HepG2 (cell line): ENCODE data around the gene SIRT7. TPM values are rescaled to one million over a fixed set of nuclear protein-coding genes. Genes with fewer than 3 reads are reported as not detected.

Experiments used
- ARNT ChIP-seq: fragments of 450-650 bp; IDR thresholded peaks from 2 replicates; pipeline ENCODE4 v1.6.1; 2017
- CAMTA2 ChIP-seq: sonication (generic); formaldehyde crosslinking; IDR thresholded peaks from 2 replicates; pipeline ENCODE4 v1.4.0; 2020; ENCODE audit warnings: mild to moderate bottlenecking, missing genetic modification reagents, borderline replicate concordance
- CHD4 ChIP-seq: fragments of 200-600 bp; sonication (generic); IDR thresholded peaks from 2 replicates; pipeline ENCODE4 v1.7.0; 2017; ENCODE audit warnings: mild to moderate bottlenecking, low read length, borderline replicate concordance
- FOXJ3 ChIP-seq: sonication (generic); formaldehyde crosslinking; IDR thresholded peaks from 2 replicates; pipeline ENCODE4 v1.4.0; 2020; ENCODE audit warnings: missing genetic modification reagents, mild to moderate bottlenecking, borderline replicate concordance
- GATA4 ChIP-seq: sonication (generic); IDR thresholded peaks from 2 replicates; pipeline ENCODE4 v1.6.1; 2016; ENCODE audit warnings: antibody characterized with exemption, low read depth, borderline replicate concordance
- JDP2 ChIP-seq: sonication (generic); formaldehyde crosslinking; IDR thresholded peaks from 2 replicates; pipeline ENCODE4 v1.8.1; 2022; ENCODE audit warnings: missing genetic modification reagents, borderline replicate concordance
- NFE2L2 ChIP-seq: fragments of 150-350 bp; IDR thresholded peaks from 2 replicates; pipeline ENCODE4 v1.6.1; 2014; ENCODE audit warnings: low read length
- SNAI1 ChIP-seq: sonication (generic); formaldehyde crosslinking; IDR thresholded peaks from 2 replicates; pipeline ENCODE4 v1.5.0; 2020; ENCODE audit warnings: mild to moderate bottlenecking, missing genetic modification reagents, borderline replicate concordance
- YY1 ChIP-seq: IDR thresholded peaks from 2 replicates; pipeline ENCODE4 v1.6.1; 2011; ENCODE audit warnings: low read length, low read depth, moderate library complexity, mild to moderate bottlenecking; ENCODE audit not compliant: insufficient read depth, insufficient replicate concordance
- ZNF850 ChIP-seq: sonication (generic); formaldehyde crosslinking; conservative IDR thresholded peaks from 2 replicates; pipeline ENCODE4 v1.9.0; 2021; ENCODE audit warnings: mild to moderate bottlenecking, missing genetic modification reagents
- polyA plus RNA-seq, 8 experiments: library from polyadenylated mRNA; depleted of rRNA in 3 of 8; stranded (reverse) in 7 of 8; unstranded in 1 of 8; fragments of >200 nt; fragmentation: Illumina TruSeq in 4 of 8; extraction: Trizol in 4 of 8; gene quantifications; 2 replicates each; pipeline versions ENCODE4 v1.2.1 to v1.2.3, GENCODE V29; 2011 to 2016; ENCODE audit warnings: low read depth in 4 of 8, missing spikeins in 1 of 8, mixed read lengths in 1 of 8; ENCODE audit not compliant: insufficient read depth in 1 of 8
- total RNA-seq, 5 experiments: library from RNA; depleted of rRNA; stranded (reverse); fragments of >200 nt; fragmentation: Illumina TruSeq; extraction: Trizol; gene quantifications; 2 replicates each; pipeline ENCODE4 v1.2.3, GENCODE V29; 2016; ENCODE audit warnings: low read depth in 1 of 5
- TF ChIP-seq, protein P1 (sequence below): sonication (generic); formaldehyde crosslinking; IDR thresholded peaks from 2 replicates; pipeline ENCODE4 v1.4.0; 2020; ENCODE audit warnings: missing genetic modification reagents, borderline replicate concordance
- TF ChIP-seq, protein P2 (sequence below): sonication (generic); formaldehyde crosslinking; IDR thresholded peaks from 2 replicates; pipeline ENCODE4 v1.4.0; 2020; ENCODE audit warnings: missing genetic modification reagents
- TF ChIP-seq, protein P3 (sequence below): sonication (generic); formaldehyde crosslinking; IDR thresholded peaks from 2 replicates; pipeline ENCODE4 v1.5.0; 2020; ENCODE audit warnings: missing genetic modification reagents

The SIRT7 gene
- total and polyA plus RNA-seq, 2 of the 13 experiments (the other 11 are each of a cell fraction or from before 2014, with no cell fraction given), result 8.3 to 24.8 TPM

DNA sequence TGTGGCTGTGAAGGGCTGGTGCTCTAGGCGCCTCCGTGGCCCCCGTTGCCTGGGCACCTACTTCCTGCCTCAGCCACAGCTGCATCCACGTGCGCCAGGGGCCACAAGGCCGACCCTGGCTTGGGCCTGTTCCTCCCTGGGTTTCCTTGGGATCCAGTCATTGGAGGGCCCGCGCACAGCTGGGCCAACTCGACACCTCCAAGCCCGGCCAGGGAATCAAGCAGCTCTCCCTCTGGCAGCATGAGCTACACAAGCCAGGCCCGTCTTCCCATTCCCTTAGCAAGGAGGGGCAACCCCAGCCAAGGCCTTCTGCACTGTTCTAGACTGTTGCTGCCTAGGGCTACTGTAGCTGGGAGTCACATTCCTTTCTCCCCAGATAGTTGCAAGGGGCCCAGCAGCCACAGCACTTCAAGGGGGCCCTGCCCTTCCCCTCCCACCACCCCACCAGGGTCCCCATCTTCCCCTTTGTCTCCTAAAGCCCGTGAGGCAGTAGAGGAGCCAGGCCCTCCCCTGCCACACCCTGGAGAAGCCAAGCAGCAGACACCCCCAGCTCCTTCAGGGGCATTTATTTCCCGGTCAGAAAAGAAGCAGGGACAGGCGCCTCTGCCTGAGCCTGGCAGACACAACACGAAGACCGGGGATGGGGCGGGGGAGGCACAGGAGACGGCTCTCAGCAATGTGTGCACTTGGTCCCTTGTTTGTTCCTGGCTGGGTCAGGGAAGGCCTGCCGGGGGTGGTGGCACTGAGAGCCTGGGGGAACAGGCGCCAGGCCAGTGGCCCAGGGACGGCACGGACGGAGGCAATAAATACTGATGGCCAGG, 50.6 kb downstream of the SIRT7 start (continued):
- TF ChIP-seq, protein P1, sequence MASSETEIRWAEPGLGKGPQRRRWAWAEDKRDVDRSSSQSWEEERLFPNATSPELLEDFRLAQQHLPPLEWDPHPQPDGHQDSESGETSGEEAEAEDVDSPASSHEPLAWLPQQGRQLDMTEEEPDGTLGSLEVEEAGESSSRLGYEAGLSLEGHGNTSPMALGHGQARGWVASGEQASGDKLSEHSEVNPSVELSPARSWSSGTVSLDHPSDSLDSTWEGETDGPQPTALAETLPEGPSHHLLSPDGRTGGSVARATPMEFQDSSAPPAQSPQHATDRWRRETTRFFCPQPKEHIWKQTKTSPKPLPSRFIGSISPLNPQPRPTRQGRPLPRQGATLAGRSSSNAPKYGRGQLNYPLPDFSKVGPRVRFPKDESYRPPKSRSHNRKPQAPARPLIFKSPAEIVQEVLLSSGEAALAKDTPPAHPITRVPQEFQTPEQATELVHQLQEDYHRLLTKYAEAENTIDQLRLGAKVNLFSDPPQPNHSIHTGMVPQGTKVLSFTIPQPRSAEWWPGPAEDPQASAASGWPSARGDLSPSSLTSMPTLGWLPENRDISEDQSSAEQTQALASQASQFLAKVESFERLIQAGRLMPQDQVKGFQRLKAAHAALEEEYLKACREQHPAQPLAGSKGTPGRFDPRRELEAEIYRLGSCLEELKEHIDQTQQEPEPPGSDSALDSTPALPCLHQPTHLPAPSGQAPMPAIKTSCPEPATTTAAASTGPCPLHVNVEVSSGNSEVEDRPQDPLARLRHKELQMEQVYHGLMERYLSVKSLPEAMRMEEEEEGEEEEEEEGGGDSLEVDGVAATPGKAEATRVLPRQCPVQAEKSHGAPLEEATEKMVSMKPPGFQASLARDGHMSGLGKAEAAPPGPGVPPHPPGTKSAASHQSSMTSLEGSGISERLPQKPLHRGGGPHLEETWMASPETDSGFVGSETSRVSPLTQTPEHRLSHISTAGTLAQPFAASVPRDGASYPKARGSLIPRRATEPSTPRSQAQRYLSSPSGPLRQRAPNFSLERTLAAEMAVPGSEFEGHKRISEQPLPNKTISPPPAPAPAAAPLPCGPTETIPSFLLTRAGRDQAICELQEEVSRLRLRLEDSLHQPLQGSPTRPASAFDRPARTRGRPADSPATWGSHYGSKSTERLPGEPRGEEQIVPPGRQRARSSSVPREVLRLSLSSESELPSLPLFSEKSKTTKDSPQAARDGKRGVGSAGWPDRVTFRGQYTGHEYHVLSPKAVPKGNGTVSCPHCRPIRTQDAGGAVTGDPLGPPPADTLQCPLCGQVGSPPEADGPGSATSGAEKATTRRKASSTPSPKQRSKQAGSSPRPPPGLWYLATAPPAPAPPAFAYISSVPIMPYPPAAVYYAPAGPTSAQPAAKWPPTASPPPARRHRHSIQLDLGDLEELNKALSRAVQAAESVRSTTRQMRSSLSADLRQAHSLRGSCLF (CRISPR knock-in tag), result 0 out of 2 replicates have a peak, but pooled peaks have one; percentile 21
- TF ChIP-seq CAMTA2 (CRISPR knock-in tag) (0 out of 2 replicates have a peak, but pooled peaks have one; percentile 19), ARNT (no peak), SNAI1 (CRISPR knock-in tag) (0 out of 2 replicates have a peak, but pooled peaks have one; percentile 21), NFE2L2 (no peak), JDP2 (CRISPR knock-in tag) (0 out of 2 replicates have a peak, but pooled peaks have one; percentile 5), ZNF850 (CRISPR knock-in tag) (peak; percentile 74; the same call in 1 of the 2 replicates), GATA4 (peak; percentile 38), CHD4 (no peak), FOXJ3 (CRISPR knock-in tag) (peak; percentile 25; the same call in 1 of the 2 replicates), YY1 (peak; percentile 11)
- TF ChIP-seq, protein P2, sequence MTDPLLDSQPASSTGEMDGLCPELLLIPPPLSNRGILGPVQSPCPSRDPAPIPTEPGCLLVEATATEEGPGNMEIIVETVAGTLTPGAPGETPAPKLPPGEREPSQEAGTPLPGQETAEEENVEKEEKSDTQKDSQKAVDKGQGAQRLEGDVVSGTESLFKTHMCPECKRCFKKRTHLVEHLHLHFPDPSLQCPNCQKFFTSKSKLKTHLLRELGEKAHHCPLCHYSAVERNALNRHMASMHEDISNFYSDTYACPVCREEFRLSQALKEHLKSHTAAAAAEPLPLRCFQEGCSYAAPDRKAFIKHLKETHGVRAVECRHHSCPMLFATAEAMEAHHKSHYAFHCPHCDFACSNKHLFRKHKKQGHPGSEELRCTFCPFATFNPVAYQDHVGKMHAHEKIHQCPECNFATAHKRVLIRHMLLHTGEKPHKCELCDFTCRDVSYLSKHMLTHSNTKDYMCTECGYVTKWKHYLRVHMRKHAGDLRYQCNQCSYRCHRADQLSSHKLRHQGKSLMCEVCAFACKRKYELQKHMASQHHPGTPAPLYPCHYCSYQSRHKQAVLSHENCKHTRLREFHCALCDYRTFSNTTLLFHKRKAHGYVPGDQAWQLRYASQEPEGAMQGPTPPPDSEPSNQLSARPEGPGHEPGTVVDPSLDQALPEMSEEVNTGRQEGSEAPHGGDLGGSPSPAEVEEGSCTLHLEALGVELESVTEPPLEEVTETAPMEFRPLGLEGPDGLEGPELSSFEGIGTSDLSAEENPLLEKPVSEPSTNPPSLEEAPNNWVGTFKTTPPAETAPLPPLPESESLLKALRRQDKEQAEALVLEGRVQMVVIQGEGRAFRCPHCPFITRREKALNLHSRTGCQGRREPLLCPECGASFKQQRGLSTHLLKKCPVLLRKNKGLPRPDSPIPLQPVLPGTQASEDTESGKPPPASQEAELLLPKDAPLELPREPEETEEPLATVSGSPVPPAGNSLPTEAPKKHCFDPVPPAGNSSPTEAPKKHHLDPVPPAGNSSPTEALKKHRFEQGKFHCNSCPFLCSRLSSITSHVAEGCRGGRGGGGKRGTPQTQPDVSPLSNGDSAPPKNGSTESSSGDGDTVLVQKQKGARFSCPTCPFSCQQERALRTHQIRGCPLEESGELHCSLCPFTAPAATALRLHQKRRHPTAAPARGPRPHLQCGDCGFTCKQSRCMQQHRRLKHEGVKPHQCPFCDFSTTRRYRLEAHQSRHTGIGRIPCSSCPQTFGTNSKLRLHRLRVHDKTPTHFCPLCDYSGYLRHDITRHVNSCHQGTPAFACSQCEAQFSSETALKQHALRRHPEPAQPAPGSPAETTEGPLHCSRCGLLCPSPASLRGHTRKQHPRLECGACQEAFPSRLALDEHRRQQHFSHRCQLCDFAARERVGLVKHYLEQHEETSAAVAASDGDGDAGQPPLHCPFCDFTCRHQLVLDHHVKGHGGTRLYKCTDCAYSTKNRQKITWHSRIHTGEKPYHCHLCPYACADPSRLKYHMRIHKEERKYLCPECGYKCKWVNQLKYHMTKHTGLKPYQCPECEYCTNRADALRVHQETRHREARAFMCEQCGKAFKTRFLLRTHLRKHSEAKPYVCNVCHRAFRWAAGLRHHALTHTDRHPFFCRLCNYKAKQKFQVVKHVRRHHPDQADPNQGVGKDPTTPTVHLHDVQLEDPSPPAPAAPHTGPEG, result no peak
- TF ChIP-seq, protein P3, sequence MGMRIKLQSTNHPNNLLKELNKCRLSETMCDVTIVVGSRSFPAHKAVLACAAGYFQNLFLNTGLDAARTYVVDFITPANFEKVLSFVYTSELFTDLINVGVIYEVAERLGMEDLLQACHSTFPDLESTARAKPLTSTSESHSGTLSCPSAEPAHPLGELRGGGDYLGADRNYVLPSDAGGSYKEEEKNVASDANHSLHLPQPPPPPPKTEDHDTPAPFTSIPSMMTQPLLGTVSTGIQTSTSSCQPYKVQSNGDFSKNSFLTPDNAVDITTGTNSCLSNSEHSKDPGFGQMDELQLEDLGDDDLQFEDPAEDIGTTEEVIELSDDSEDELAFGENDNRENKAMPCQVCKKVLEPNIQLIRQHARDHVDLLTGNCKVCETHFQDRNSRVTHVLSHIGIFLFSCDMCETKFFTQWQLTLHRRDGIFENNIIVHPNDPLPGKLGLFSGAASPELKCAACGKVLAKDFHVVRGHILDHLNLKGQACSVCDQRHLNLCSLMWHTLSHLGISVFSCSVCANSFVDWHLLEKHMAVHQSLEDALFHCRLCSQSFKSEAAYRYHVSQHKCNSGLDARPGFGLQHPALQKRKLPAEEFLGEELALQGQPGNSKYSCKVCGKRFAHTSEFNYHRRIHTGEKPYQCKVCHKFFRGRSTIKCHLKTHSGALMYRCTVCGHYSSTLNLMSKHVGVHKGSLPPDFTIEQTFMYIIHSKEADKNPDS (CRISPR knock-in tag), result peak; percentile 14; the same call in 1 of the 2 replicates
